Stimulated activated CD8-positive, alpha-beta memory T cell treated with anti-CD3 and anti-CD28 coated beads, Interleukin-12 subunit alpha, Interleukin-12 subunit beta, amount 100 ng/mL, for 24 hours (primary cell): ENCODE data around the gene ZNF831.
A peak's percentile ranks its signal among the peaks of the same experiment; 100 is the strongest.

Experiments used
- DNase-seq: peaks from one replicate; pipeline ENCODE4 v3.0.0-alpha.2; 2020; ENCODE audit errors: extremely low read depth

ZNF831 gene

DNA sequence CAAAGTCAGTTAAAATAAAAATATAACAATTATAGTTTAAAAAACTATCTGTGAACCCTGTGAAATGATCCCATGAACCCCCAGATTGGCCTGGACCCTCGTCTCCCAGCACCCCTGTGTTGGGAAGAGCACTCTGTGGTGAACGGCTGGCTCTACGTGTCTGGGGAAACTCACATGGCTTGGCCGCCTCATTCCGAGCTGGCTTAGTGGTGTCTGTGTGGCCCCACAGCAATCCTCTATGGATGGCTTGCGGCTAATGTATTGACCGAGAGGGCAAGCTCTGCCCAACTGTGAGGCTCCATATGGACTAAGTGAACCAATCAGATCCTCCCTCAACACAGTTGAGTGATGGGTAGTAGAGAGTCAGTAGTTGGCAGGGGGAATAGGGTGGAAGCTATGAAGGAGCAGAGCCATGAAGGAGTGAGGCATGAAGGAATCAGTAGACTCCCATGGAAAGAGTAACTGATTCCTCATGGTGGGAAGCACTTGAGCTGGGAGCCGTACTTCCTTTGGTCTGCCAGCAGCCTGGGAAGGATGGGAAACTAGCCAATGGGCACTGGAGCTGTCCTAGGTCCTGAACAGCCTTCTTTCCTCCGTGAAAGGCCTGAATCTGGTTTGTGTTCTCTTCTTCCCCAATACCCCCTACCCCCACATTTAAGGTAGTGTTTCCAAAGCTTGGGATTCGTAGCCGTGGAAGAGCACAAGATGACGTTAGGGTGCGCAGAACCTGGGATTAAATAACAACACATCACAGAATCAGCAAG is 21.6 kb upstream of the ZNF831 start:
- DNase-seq = no peak

DNA sequence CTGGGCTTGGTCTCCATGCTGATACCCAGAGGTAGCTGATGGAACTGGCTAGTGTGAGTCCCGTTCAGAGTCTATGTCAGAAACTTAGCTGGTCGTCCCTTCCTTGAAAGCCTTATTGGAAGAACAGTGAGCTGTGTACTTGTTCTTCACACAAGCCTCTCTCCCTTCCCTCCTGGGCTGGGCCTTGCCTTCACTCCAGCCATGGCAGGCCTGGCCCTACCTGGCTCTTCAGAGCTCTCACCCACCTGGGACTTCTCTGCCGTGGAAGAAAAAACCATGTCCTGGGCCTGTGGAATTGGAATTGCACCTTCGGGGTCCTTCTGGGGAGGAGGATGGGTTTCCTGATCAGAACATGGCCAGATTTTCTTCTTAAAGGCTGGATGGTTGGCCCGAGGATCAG is 20.3 kb upstream of the ZNF831 start:
- DNase-seq = no peak

DNA sequence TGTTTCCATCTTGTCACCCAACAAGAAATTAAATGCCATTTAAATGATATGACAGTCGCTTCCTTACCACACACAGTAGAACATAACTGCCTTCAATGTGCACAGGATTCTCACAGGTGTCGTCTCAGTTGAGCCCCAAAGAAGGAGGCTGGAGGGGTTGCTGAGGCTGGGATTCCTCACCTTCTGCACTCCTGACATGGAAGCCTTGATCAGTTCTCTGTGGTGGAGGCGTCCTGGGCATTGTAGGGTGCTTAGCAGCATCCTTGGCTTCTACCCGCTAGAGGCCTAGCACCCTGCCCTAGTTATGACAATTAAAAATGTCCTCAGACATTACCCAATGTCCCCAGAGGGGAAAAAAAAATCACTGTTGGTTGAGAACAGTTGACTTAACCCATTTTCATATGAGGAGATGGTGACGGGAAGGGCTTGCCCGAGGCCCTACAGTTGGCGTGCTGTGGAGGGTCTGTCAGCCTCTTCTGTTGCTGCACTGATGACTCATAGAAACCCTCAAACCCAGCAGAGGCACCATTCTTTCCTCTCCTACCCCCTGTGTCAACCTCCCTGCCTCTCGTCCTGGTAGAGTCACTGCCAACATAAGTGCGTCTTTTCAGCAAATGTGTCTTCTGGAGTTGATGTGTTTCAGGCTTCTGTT is 19.3 kb upstream of the ZNF831 start:
- no peak for DNase-seq

DNA sequence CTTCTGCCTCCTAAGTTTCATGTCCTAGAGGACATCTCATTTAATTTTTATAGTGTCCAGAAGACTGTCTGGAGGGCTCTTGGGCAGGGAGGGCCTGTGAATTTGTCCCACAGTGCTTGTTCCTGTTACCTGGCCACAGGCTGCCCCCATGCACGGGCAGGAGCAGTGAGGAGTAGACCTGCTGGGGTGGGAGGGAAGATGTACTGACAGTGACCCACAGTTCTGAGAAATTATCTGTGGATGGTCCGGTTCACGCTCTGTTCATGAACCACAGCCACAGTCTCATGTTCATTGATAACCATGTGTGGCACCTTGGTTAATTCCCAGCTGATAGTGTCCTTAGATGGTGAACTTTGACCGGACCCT is 18.8 kb upstream of the ZNF831 start:
- no peak for DNase-seq

DNA sequence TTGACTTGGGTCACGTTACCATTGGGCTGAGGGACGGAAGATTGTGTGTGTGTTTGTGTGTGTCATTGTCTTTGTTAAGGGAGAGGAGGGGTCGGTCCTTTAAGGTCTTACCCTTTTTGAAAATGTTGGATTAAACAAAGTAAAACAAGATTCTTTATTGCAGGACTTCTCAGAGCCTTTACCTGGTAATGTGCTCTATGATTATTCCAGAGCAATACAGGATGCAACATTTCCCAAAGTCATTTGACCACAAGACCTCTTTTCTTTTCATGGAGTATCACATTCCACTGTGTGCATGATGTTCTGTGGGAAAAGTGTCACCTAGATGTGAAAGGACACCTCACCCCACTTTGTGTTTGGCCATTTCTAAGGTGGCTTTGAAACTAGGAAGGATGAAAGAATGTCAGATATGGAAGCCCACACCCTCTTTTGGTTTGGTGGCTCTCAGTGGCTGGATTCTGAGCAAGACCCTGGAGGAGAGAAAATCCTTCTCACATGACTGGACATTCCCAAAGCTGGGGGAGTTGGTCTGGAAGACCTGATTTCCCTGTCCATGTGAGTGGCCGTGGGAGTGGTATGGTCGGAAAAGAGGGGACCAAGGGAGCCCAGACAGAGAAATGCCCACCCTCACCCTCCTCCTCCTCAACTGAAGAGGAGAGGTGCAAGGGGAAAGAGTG is 18.2 kb upstream of the ZNF831 start:
- no peak for DNase-seq

DNA sequence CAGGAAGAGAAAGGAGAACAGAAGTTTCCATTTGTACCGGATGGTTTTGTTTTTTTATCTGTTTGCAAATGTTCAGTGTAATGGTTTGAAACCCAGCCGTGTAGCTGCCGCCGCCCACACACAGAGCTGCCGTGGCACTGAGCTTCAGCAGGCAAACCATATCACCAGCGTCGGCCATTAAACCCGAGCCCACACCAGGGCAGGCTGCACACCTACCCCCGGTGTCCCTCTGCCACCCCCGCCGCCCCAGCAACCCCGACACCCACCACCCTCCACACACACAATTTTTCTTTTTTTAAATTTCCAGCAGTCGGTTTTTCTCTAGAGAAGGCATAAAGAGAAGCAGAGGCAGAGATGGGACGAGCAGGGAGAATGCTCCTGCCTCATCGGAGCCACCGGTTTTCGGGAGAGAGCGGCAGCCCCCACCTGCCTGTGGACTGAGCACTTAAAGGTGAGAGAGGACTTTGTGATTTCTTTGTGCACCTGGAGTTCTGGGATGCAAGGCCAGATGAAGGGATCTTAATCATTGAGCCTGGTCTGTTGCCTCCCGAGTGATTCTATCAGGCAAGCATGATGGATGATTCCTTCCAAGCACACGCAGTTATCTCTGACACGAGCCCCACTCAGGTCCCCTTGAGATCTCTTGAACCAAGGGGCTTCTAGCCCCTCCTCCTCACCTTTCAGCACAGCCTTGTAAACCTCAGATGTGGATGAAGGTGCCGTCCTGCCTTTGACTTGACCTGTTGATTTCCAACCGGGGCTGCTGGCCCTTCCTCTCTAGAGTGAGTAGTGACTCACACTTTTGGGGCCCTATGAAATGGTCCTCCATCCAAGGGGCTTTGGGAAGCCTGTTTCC is 17.5 kb upstream of the ZNF831 start:
- DNase-seq = peak; percentile 31

DNA sequence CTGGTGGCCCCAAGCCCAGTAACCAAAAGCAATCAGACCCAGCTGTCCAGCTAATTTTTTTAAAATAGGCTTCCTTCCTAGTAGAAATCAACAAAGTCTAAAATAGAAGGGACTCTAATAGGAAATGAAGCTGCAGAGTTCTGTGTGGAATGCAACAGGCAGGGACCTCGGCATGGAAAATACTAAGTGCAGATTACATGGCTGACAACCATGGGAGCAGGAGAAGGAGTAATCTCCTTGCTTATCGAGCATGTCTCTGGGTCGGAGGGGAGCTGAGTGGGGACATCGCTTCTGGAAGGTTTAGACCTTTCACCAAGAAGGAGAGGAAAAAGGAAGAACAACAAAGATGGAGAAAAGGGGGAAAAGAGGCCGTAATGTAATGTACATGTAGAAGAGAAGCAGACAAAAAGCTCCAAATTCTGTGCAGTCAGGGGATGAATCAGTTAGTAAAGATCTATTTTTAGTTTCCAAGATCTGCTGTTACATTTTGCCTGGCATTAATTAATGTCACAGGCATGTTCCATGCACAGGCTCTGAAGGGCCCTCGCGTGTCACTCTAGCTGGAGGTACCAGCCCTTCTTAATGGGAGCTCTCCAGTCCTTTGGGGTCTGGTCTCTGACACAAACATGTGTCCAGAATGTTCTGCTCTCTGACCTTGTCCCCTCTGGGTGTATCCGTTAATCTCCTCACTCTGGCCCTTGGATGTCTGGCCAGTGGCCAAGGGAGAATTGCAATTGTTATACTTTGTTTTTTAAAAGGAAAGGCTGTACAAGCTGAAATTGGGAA is 16.6 kb upstream of the ZNF831 start:
- DNase-seq = no peak

DNA sequence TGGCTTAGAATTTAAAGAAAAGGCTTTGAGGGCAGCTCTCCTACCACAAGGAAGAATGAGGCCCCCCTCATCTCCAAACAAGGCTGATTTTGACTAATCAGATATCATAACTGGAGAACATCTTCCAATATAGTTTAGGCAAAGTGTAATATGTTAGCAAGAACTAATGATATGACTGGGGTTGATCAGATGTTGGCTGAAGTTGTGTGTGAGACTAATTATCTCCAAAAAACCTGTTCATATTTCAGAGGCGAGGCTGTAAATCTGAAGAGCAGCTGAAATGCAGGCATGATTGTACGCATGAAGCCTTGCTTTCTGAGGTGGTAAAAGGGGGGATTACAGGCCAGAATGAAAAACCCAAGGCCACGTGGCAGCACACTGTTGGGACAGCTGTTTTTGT is 16.0 kb upstream of the ZNF831 start:
- DNase-seq = no peak

DNA sequence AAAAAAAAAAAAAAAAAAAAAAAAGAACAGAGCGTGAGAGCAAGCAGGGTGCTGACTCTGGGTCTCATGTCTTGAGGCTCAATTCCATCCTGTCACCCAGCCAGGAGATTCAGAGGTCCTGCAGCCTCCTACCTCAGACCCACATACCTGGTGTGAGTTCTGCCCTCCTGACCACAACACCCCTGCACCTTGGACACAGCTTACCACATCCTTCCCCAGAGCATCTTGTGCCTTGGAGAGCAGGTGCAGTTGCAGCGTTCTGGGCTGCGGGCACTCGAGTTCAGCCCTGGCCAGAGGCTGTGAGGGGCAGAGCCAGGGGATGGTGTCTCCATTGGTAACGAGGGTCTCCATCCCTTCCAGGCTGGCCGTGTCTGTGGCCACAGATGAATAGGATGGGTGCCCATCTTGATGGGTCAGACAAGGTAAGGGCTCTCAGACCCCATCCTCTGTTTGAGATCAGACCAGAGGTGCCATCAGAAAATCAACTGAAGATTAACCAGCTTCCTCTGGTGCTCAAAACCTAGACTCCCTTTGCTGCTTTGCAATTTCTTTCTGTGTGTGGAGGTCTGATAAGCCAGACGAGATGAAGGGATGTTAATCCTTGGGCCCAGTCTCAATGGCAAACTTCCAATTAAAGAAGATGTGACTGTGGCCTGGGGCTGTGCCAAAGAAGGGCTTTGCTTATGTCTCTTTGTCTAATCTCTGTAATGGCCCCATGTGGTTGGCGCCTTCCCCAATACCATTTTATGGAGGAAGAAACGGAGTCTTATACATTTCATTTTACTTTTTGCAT is 14.7 kb upstream of the ZNF831 start:
- DNase-seq = no peak

DNA sequence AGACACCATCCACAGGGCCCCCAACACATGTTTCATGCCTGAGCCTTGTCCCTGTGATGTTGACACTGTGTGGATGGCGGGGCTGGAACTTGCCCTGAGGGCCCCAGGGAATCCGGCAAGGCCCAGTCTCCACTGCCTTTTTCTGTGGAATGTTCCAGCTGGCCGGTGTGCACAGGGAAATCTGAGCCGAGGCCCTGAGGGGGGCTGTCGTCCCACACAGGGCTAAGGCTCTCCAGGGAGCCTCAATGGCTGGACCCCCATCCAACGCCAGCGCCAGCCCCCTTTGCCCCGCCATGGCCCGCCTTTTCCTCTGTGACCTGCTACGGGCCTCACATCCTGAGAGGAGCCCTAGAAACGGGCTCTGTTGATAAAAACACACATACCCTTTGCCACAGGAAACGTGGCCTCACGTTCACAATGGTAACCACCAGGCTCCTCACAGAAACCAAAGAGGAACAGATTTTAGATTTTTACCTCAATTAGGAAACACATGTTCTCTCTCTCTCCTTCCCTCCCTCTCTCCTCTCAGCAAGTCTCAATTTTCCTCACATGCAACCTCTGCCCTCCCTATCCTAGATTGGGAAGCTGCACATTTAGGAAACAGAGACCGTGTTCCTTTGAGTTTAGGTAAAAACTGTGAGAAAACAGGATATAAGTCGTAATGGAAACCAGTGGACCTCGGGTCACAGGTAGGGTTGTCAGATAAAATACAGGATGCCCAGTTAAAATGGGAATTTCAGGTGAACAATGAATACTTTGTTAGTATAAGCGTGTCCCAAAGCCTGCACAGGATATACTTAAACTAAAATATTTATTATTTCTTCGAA is 13.7 kb upstream of the ZNF831 start:
- DNase-seq = no peak

DNA sequence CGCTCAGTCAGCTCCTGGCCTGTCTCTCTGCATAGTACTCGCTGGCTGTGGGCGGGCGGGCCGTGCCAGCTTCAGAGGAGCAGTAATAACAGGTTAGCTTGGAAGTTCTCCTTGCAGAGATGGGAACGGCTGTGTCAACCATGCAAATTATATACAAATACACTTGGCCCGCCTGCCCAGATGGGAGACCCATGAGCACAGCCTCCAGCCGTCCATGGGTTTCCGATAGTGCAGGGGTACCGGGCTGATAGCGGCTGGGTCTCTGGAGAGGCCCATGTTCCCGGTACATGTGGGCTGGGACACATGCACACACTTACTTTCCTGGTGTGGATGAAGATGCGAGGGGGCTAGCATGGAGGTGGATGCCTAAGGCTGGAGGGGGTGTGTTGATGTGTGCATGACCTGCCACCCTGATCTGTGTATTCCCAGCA is 12.8 kb upstream of the ZNF831 start:
- DNase-seq = no peak

DNA sequence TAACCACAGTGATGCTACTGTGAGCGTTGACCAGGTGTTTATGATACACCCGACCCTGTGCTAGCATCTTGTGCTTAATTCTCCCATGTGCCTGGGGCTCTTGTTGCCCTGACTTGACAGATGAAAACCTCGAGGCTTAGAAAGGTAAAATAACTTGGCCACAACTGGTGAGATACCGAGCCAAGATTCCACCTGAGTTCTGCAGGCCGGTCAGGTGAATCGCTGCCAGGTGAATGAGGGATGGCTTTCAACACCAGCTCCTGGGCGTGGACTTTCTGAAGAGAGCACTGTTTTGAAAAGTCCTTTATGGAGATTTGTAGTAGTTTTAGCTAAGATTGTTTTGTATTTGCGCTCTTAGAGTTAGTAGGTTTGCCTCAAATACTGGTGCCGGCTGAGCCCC is 12.2 kb upstream of the ZNF831 start:
- no peak for DNase-seq

DNA sequence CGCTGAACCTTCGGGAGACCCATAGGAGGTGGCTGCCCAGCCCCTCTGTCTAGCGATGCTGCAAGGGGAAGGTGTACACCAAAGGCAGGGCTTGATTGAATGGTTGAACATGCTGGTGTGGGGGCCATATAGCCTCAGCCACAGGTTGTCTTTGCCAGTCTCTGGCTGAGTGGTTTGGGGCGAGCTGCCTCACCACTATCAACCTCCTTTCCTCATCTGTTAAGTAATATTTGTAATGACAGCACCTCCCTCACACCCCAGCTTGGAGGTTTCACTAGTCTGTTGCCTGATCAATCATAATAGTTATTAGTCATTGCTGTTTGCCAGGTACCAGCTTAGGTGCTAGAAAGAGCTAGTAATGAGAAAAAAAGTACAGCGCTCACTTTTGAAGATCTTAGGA is 11.8 kb upstream of the ZNF831 start:
- no peak for DNase-seq

DNA sequence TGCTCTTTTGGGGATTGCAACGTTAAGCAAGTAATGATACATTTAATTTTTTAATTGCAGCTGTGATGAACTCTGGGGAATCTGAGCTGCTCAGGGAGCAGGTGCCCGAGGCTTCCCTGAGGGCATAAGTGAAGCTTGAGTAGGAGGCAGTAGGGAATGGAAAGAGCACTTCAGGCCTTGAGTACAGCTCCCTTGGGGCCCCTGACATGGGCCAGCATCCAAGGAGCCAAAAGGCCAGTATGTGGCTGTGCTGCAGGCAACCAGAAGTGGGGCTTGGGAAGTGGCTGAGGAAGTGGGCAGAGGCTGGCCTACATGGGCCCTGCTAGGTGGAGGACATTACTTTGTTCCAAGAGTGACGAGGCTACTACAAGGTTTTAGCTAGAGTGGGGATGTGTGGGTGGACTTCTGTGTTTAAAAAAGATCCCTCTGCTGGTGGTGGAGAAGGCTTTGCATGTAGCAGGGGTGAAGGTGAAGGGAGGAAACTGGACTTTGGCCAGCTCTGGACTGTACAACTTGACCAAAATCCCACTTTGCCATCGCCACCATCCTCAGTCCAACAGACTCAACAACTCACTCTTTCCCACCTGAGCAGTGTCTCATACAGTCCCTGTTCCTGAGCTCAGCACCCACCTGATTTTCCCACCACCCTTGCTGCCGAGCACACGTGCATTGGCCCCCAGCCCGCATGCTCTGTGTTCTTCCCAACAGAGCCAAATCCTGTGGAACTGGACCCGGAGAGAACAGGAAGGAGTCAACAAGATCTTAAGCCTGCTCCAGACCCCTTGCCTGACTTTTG is 10.9 kb upstream of the ZNF831 start:
- no peak for DNase-seq

DNA sequence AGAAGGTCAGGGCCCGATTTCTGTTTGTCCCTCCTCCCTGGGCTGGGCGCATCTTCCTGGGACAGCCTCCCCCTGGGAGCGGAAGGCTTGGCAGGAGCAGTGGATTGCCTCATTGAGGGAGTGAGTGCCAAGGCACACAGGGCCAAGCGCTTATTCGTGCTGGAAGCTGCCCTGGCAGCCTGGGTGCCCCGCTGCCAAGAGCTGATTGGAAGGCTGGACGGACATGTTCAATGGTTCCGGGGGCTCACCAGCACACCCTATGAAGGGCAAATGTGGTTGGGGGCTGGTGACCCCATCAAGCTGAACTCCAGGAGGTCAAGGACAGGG is 10.3 kb upstream of the ZNF831 start:
- DNase-seq = no peak

DNA sequence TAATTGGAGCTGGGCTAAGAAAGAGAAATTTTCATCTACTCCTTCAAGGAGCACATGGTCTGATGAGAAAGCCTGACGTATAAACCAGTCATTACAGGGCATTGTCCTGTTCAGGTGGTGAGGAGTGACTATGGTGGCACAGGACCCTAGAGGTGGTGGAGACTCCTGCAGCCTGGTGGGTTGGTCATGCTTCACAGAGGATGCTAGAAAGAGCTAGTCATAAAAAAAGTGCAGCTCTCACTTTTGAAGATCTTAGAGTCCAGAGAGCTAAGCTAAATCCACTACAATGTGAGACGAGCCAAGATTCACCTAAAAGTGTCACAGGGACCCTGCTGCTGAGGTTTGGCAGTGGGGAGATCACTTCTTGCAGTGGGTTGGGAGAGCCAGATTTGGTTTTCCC is 9.8 kb upstream of the ZNF831 start:
- DNase-seq = no peak

DNA sequence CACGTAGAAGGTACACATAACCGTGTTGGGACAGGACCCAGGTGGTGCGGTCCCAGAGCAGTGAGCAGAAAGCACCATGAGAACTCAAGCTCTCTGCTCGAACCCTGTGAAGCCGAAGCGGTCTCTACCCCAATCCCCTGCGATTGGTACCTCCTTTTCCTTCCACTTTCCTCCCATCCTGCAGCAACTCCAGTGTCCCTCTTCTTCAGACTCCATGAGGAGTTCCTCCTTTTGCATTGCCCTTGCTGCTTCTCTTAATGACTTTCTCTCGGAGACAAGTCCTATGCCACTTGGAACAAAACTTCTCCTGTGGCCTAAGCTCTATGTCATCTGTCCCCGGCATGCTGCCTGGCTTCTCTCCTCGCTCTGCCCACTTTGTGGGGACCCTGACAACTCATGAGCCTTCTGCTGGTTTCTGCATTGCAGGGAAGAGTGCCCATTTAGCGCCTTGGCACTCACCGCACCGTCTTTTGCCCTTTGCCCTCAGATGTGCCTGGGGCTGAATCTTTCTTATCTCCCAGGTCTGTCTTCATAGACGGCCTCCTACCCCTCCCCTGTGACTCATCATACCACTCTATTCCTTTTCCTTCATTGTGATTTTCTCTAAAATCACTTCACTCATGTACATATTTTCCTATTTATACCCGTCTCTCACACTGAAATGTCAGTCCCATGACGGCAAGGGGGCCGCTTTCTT is 9.2 kb upstream of the ZNF831 start:
- DNase-seq = no peak

DNA sequence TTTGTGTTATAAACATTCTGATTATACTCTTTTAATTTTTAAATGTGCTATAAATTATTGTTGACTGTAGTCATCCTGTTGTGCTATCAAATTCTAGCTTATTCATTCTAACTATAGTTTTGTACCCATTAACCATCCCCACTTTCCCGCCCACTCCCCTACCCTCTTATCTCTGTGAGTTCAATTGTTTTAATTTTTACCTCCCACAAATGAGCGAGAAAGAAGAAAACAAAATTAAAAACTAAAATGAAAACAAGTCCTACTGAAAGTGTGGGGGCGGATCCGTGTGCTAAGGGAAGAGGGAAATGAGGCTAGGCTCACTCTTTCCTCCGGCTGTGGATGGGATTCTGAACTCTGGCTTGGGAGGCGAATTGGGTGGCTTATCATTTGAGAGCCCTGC is 6.6 kb upstream of the ZNF831 start:
- no peak for DNase-seq
